Naive thymus-derived CD8-positive, alpha-beta T cell (primary cell): ENCODE measurements around the gene DNAJC3. TPM values are rescaled to one million over a fixed set of nuclear protein-coding genes. Genes with fewer than 3 reads are reported as not detected.

ENCODE experiments used
- ATAC-seq, 2 donors: fragments of 150-1000 bp; cut with Tn5 transposase in 1 of 2; sonication (Bioruptor Pico), chemical (Tn5 transposase) in 1 of 2; 1 replicate in 1 of 2; 2 replicates in 1 of 2; pipeline ENCODE4 v1.10.0; 2021; ENCODE audit warnings: mild to moderate bottlenecking in 2 of 2, moderate library complexity in 2 of 2
- POLR2A ChIA-PET: fragments of 350-600 bp; sonication (Branson Sonifier 250); formaldehyde crosslinking; loops from one replicate; lab custom pipeline; 2021; ENCODE audit warnings: antibody characterized with exemption; lab: Charles Lee
- DNase-seq, 10 donors: peaks; one replicate each; pipeline versions ENCODE4 v3.0.0 to v3.0.0-alpha.2; 2020 to 2022
- H3K27ac Mint-ChIP-seq, 10 donors: one replicate each; pipeline ENCODE4 v1.8.0; 2020 to 2022; ENCODE audit warnings: mild to moderate bottlenecking in 10 of 10, mixed read lengths in 10 of 10, moderate library complexity in 4 of 10, inconsistent platforms in 1 of 10
- H3K27me3 Mint-ChIP-seq, 5 donors: one replicate each; pipeline ENCODE4 v1.8.0; 2021 to 2022; ENCODE audit warnings: mixed read lengths in 5 of 5
- H3K36me3 Mint-ChIP-seq, 3 donors: one replicate each; pipeline ENCODE4 v1.8.0; 2020 to 2022; ENCODE audit warnings: mixed read lengths in 3 of 3, mild to moderate bottlenecking in 2 of 3, inconsistent platforms in 1 of 3
- H3K4me1 Mint-ChIP-seq, 4 donors: one replicate each; pipeline ENCODE4 v1.8.0; 2021 to 2022; ENCODE audit warnings: mixed read lengths in 4 of 4
- H3K4me3 Mint-ChIP-seq, 10 donors: one replicate each; pipeline ENCODE4 v1.8.0; 2020 to 2022; ENCODE audit warnings: mild to moderate bottlenecking in 10 of 10, mixed read lengths in 10 of 10, moderate library complexity in 6 of 10, inconsistent platforms in 1 of 10
- H3K9me3 Mint-ChIP-seq, 9 donors: one replicate each; pipeline ENCODE4 v1.8.0; 2020 to 2022; ENCODE audit warnings: mixed read lengths in 9 of 9, mild to moderate bottlenecking in 3 of 9, inconsistent platforms in 1 of 9, moderate library complexity in 1 of 9
- polyA plus RNA-seq, 3 donors: library from polyadenylated mRNA; unstranded; fragments of 300-500 nt; fragmentation: Illumina TruSeq; gene quantifications; one replicate each; pipeline ENCODE4 v1.2.3, GENCODE V29; 2021
- total RNA-seq, 8 experiments: library from RNA in 2 of 8; stranded (reverse) in 2 of 8; gene quantifications; one replicate each; pipeline ENCODE4 v1.2.3 and lab custom pipeline; 2021 to 2026

The DNAJC3 gene
- total RNA-seq = 10 to 100 TPM; 17.4 to 18.5 TPM
- 10 to 100 TPM; 11.3 to 17.0 (median 11.7) TPM for polyA plus RNA-seq
- 47.7 to 136 (median 89.5) reads per million in 6 experiments for total RNA-seq (lab: John Stamatoyannopoulos, UW)

- Mint-ChIP-seq H3K4me1 (peaks cover 27 to 73% (median 61%) of the 10 kb centered on the region in 4 donors), H3K9me3 (peaks cover 1 to 26% (median 17%) of the 10 kb centered on the region in 9 donors), H3K27me3 (no peaks in the 10 kb centered on the region), H3K36me3 (peaks cover 0 to 31% (median 23%) of the 10 kb centered on the region in 3 donors), H3K4me3 (peak within 1 kb of the TSS; percentile 90 to 99 (median 96)), H3K27ac (peak within 1 kb of the TSS; percentile 91 to 99 (median 96))
- ATAC-seq (peak; percentile 93 to 94), DNase-seq (peak; percentile 94 to 98 (median 97))
- POLR2A ChIA-PET = interaction anchor here (0.9 to 1.1 kb wide), 2 partner anchors 30 to 1757 kb away, joined by 3 read pairs; partner anchors contain the start of gene RAP2A
Observed at GRCh38 chr13:95676762-95677563, at the start of gene DNAJC3. TSS of gene DNAJC3 (plus strand) at chr13:95677139. CDS start at chr13:95677256, 117 bp downstream.

GRCh38 chr13:95627590-95627989, 49.3 kb upstream of the DNAJC3 start:
- H3K36me3 Mint-ChIP-seq = no peaks in the 10 kb centered on the region
- no peaks in the 10 kb centered on the region for H3K4me1 Mint-ChIP-seq
- H3K4me3 Mint-ChIP-seq = no peak overlapping the region
- POLR2A ChIA-PET = no interaction called here
- ATAC-seq (no peak), DNase-seq (no peak)
- H3K27me3 Mint-ChIP-seq = peaks cover 7 to 19% (median 14%) of the 10 kb centered on the region in 5 donors
- H3K27ac Mint-ChIP-seq = no peak overlapping the region
- H3K9me3 Mint-ChIP-seq = no peaks in the 10 kb centered on the region

- H3K27me3 Mint-ChIP-seq = peaks cover 8 to 23% (median 19%) of the 10 kb centered on the region in 5 donors
- no peaks in the 10 kb centered on the region for H3K9me3 Mint-ChIP-seq
- DNase-seq = no peak
- H3K27ac Mint-ChIP-seq = no peak overlapping the region
- no peak for ATAC-seq
- no peaks in the 10 kb centered on the region for H3K36me3 Mint-ChIP-seq
- H3K4me1 Mint-ChIP-seq = no peaks in the 10 kb centered on the region
- POLR2A ChIA-PET = no interaction called here
- no peak overlapping the region for H3K4me3 Mint-ChIP-seq
Observed at GRCh38 chr13:95628488-95628887, 48.5 kb upstream of the DNAJC3 start.

- H3K9me3 Mint-ChIP-seq = no peaks in the 10 kb centered on the region
- no peak overlapping the region for H3K4me3 Mint-ChIP-seq
- ATAC-seq (no peak), DNase-seq (no peak)
- H3K4me1 Mint-ChIP-seq = peaks cover 0 to 2% (median 0%) of the 10 kb centered on the region in 4 donors
- peaks cover 8 to 23% (median 19%) of the 10 kb centered on the region in 5 donors for H3K27me3 Mint-ChIP-seq
- no peak overlapping the region for H3K27ac Mint-ChIP-seq
- POLR2A ChIA-PET = no interaction called here
- no peaks in the 10 kb centered on the region for H3K36me3 Mint-ChIP-seq
Observed at GRCh38 chr13:95629071-95629470, 47.9 kb upstream of the DNAJC3 start.

GRCh38 chr13:95630593-95630992, 46.3 kb upstream of the DNAJC3 start:
- Mint-ChIP-seq H3K27me3 (peaks cover 4 to 19% (median 15%) of the 10 kb centered on the region in 5 donors), H3K27ac (no peak overlapping the region), H3K36me3 (no peaks in the 10 kb centered on the region), H3K4me3 (no peak overlapping the region), H3K4me1 (peaks cover 0 to 2% (median under 1%) of the 10 kb centered on the region in 4 donors), H3K9me3 (no peaks in the 10 kb centered on the region)
- POLR2A ChIA-PET = no interaction called here
- DNase-seq (no peak), ATAC-seq (no peak)

- DNase-seq (peak in 2 of 10 donors; percentile 7 to 9), ATAC-seq (no peak)
- Mint-ChIP-seq H3K27me3 (peaks cover 16 to 34% (median 25%) of the 10 kb centered on the region in 5 donors), H3K4me1 (peaks cover 2 to 13% (median 9%) of the 10 kb centered on the region in 4 donors), H3K9me3 (no peaks in the 10 kb centered on the region), H3K27ac (no peak overlapping the region), H3K36me3 (no peaks in the 10 kb centered on the region), H3K4me3 (no peak overlapping the region)
- POLR2A ChIA-PET = interaction anchor here (0.5 kb wide), 1 partner anchor 1134 kb away, joined by 3 read pairs; no protein-coding TSS in a partner anchor
Observed at GRCh38 chr13:95636853-95637252, 40.1 kb upstream of the DNAJC3 start.

GRCh38 chr13:95641291-95642027, 35.5 kb upstream of the DNAJC3 start:
- no peaks in the 10 kb centered on the region for H3K9me3 Mint-ChIP-seq
- peak overlapping the region in 1 of 10 donors; percentile 29 for H3K4me3 Mint-ChIP-seq
- H3K36me3 Mint-ChIP-seq = no peaks in the 10 kb centered on the region
- no peak for ATAC-seq
- peaks cover 3 to 19% (median 17%) of the 10 kb centered on the region in 4 donors for H3K4me1 Mint-ChIP-seq
- no peak for DNase-seq
- H3K27me3 Mint-ChIP-seq = peaks cover 21 to 48% (median 28%) of the 10 kb centered on the region in 5 donors
- no peak overlapping the region for H3K27ac Mint-ChIP-seq
- POLR2A ChIA-PET = no interaction called here

GRCh38 chr13:95642028-95642621, 34.8 kb upstream of the DNAJC3 start:
- Mint-ChIP-seq H3K4me3 (no peak overlapping the region), H3K9me3 (no peaks in the 10 kb centered on the region), H3K4me1 (peaks cover 3 to 15% (median 11%) of the 10 kb centered on the region in 4 donors), H3K27ac (no peak overlapping the region), H3K36me3 (no peaks in the 10 kb centered on the region), H3K27me3 (peaks cover 21 to 48% (median 28%) of the 10 kb centered on the region in 5 donors)
- no peak for ATAC-seq
- no peak for DNase-seq
- POLR2A ChIA-PET = no interaction called here

- Mint-ChIP-seq H3K4me1 (peaks cover 3 to 15% (median 8%) of the 10 kb centered on the region in 4 donors), H3K4me3 (peak overlapping the region in 2 of 10 donors; percentile 54 to 56), H3K9me3 (no peaks in the 10 kb centered on the region), H3K27me3 (peaks cover 21 to 49% (median 28%) of the 10 kb centered on the region in 5 donors), H3K36me3 (no peaks in the 10 kb centered on the region), H3K27ac (no peak overlapping the region)
- POLR2A ChIA-PET = interaction anchor here (0.6 kb wide), 1 partner anchor 36 kb away, joined by 3 read pairs; no protein-coding TSS in a partner anchor
- ATAC-seq = no peak
- no peak for DNase-seq
Observed at GRCh38 chr13:95642999-95643398, 33.9 kb upstream of the DNAJC3 start.

GRCh38 chr13:95643571-95643935, 33.4 kb upstream of the DNAJC3 start:
- no peak for ATAC-seq
- H3K36me3 Mint-ChIP-seq = no peaks in the 10 kb centered on the region
- no peak overlapping the region for H3K27ac Mint-ChIP-seq
- H3K9me3 Mint-ChIP-seq = no peaks in the 10 kb centered on the region
- peaks cover 21 to 49% (median 28%) of the 10 kb centered on the region in 5 donors for H3K27me3 Mint-ChIP-seq
- peaks cover 3 to 15% (median 8%) of the 10 kb centered on the region in 4 donors for H3K4me1 Mint-ChIP-seq
- no peak for DNase-seq
- POLR2A ChIA-PET = interaction anchor here (0.6 kb wide), 1 partner anchor 35 kb away, joined by 3 read pairs; no protein-coding TSS in a partner anchor
- peak overlapping the region; percentile 18 to 81 (median 60) for H3K4me3 Mint-ChIP-seq

- peaks cover 21 to 45% (median 28%) of the 10 kb centered on the region in 5 donors for H3K27me3 Mint-ChIP-seq
- peak overlapping the region in 3 of 10 donors; percentile 8 to 69 (median 34) for H3K4me3 Mint-ChIP-seq
- peaks cover 3 to 15% (median 8%) of the 10 kb centered on the region in 4 donors for H3K4me1 Mint-ChIP-seq
- POLR2A ChIA-PET = interaction anchor here (0.6 kb wide), 1 partner anchor 35 kb away, joined by 3 read pairs; no protein-coding TSS in a partner anchor
- ATAC-seq (no peak), DNase-seq (no peak)
- no peaks in the 10 kb centered on the region for H3K9me3 Mint-ChIP-seq
- no peaks in the 10 kb centered on the region for H3K36me3 Mint-ChIP-seq
- H3K27ac Mint-ChIP-seq = no peak overlapping the region
Observed at GRCh38 chr13:95643936-95644598, 32.9 kb upstream of the DNAJC3 start.
